Osteoblast (primary cell): ENCODE data around the gene KLHL3. TPM values are rescaled to one million over a fixed set of nuclear protein-coding genes. Genes with fewer than 3 reads are reported as not detected.

Source experiments
- DNase-seq: peaks from one replicate; pipeline ENCODE4 v3.0.0; 2011; ENCODE audit warnings: low spot score, mixed read lengths; ENCODE audit not compliant: insufficient read length; ENCODE audit errors: missing footprints
- H2AFZ ChIP-seq: 2 replicates; pipeline ENCODE4 v1.6.0; 2011; ENCODE audit warnings: mild to moderate bottlenecking, low read length
- H3K27ac ChIP-seq: 2 replicates; pipeline ENCODE4 v1.5.1; 2011; ENCODE audit warnings: mild to moderate bottlenecking, low read depth, low read length, moderate library complexity
- H3K27me3 ChIP-seq: 2 replicates; pipeline ENCODE4 v1.6.0; 2012; ENCODE audit warnings: mild to moderate bottlenecking, control low read depth, inconsistent platforms, low read length, moderate library complexity; ENCODE audit not compliant: insufficient read depth
- H3K36me3 ChIP-seq: 2 replicates; pipeline ENCODE4 v1.5.1; 2011; ENCODE audit warnings: mild to moderate bottlenecking, low read length, control low read depth, moderate library complexity; ENCODE audit not compliant: insufficient read depth
- H3K4me1 ChIP-seq: 2 replicates; pipeline ENCODE4 v1.5.1; 2011; ENCODE audit warnings: mild to moderate bottlenecking, low read length, control low read depth, moderate library complexity; ENCODE audit not compliant: insufficient read depth
- H3K4me2 ChIP-seq: 2 replicates; pipeline ENCODE4 v1.6.0; 2011; ENCODE audit warnings: mild to moderate bottlenecking, low read length; ENCODE audit not compliant: insufficient read depth
- H3K4me3 ChIP-seq: fragments of 200-600 bp; sonication (generic); 3 replicates; pipeline ENCODE4 v1.5.1; 2012; ENCODE audit warnings: mild to moderate bottlenecking, low read length, inconsistent platforms; ENCODE audit not compliant: insufficient read depth
- H3K79me2 ChIP-seq: 2 replicates; pipeline ENCODE4 v1.6.0; 2012; ENCODE audit warnings: mild to moderate bottlenecking, low read length, control low read depth, inconsistent platforms; ENCODE audit not compliant: insufficient read depth
- H3K9me3 ChIP-seq: 2 replicates; pipeline ENCODE4 v1.5.1; 2011; ENCODE audit warnings: low read depth, low read length, control low read depth
- H4K20me1 ChIP-seq: 2 replicates; pipeline ENCODE4 v1.6.0; 2012; ENCODE audit warnings: mild to moderate bottlenecking, low read length, control low read depth; ENCODE audit not compliant: insufficient read depth
- CTCF ChIP-seq: IDR thresholded peaks from 2 replicates; pipeline ENCODE4 v1.5.1; 2011; ENCODE audit warnings: mild to moderate bottlenecking, low read depth, low read length, moderate library complexity; ENCODE audit errors: extremely low read depth
- total RNA-seq: library from RNA; depleted of rRNA; stranded (reverse); fragments of >200 nt; gene quantifications from 2 replicates; pipeline ENCODE4 v1.2.3, GENCODE V29; 2012

The KLHL3 gene
- total RNA-seq, 1 donor = 6.2 TPM

GRCh38 chr5:137760294-137760693 lies 24.4 kb upstream of the KLHL3 start:
- H3K27ac ChIP-seq = no peak overlapping the region
- H3K4me2 ChIP-seq = no peak overlapping the region
- H3K4me1 ChIP-seq = peaks cover 3% of the 10 kb centered on the region
- H2AFZ ChIP-seq = no peak overlapping the region
- H3K4me3 ChIP-seq = no peak overlapping the region
- no peaks in the 10 kb centered on the region for H3K79me2 ChIP-seq
- no peak for TF ChIP-seq CTCF
- no peaks in the 10 kb centered on the region for H3K9me3 ChIP-seq
- no peak for DNase-seq
- H3K36me3 ChIP-seq = no peaks in the 10 kb centered on the region
- H4K20me1 ChIP-seq = no peaks in the 10 kb centered on the region
- H3K27me3 ChIP-seq = no peaks in the 10 kb centered on the region

GRCh38 chr5:137758715-137759306 lies 22.9 kb upstream of the KLHL3 start:
- H3K9me3 ChIP-seq = no peaks in the 10 kb centered on the region
- H3K4me2 ChIP-seq = no peak overlapping the region
- no peak for TF ChIP-seq CTCF
- H3K4me3 ChIP-seq = no peak overlapping the region
- no peaks in the 10 kb centered on the region for H3K27me3 ChIP-seq
- H3K79me2 ChIP-seq = peaks cover 3% of the 10 kb centered on the region
- H3K4me1 ChIP-seq = peaks cover 6% of the 10 kb centered on the region
- H3K36me3 ChIP-seq = no peaks in the 10 kb centered on the region
- H2AFZ ChIP-seq = no peak overlapping the region
- H4K20me1 ChIP-seq = no peaks in the 10 kb centered on the region
- no peak overlapping the region for H3K27ac ChIP-seq
- no peak for DNase-seq

GRCh38 chr5:137758121-137758520 lies 22.2 kb upstream of the KLHL3 start:
- Histone ChIP-seq H3K27ac (no peak overlapping the region), H2AFZ (no peak overlapping the region), H3K9me3 (no peaks in the 10 kb centered on the region), H4K20me1 (peaks cover 4% of the 10 kb centered on the region), H3K79me2 (peaks cover 10% of the 10 kb centered on the region), H3K36me3 (no peaks in the 10 kb centered on the region), H3K4me1 (peaks cover 6% of the 10 kb centered on the region), H3K4me3 (no peak overlapping the region), H3K27me3 (no peaks in the 10 kb centered on the region), H3K4me2 (no peak overlapping the region)
- no peak for TF ChIP-seq CTCF
- no peak for DNase-seq

GRCh38 chr5:137757634-137758033 lies 21.7 kb upstream of the KLHL3 start:
- Histone ChIP-seq H4K20me1 (peaks cover 8% of the 10 kb centered on the region), H2AFZ (no peak overlapping the region), H3K4me3 (no peak overlapping the region), H3K4me1 (peaks cover 6% of the 10 kb centered on the region), H3K79me2 (peaks cover 15% of the 10 kb centered on the region), H3K4me2 (no peak overlapping the region), H3K27ac (no peak overlapping the region), H3K36me3 (no peaks in the 10 kb centered on the region), H3K9me3 (no peaks in the 10 kb centered on the region), H3K27me3 (no peaks in the 10 kb centered on the region)
- no peak for DNase-seq
- TF ChIP-seq CTCF = no peak
